HepG2 (cell line): ENCODE measurements around the gene C20orf144. TPM values are rescaled to one million over a fixed set of nuclear protein-coding genes. Genes with fewer than 3 reads are reported as not detected.
A peak's percentile ranks its signal among the peaks of the same experiment; 100 is the strongest.

Source experiments
- BHLHE40 ChIP-seq: IDR thresholded peaks from 2 replicates; pipeline ENCODE4 v1.6.1; 2011; ENCODE audit warnings: low read length, improper control_type of control experiment
- MAX ChIP-seq: IDR thresholded peaks from 2 replicates; pipeline ENCODE4 v1.6.1; 2012; ENCODE audit warnings: inconsistent platforms
- NCOA2 ChIP-seq: sonication (generic); formaldehyde crosslinking; IDR thresholded peaks from 2 replicates; pipeline ENCODE4 v1.8.0; 2022; ENCODE audit warnings: inconsistent platforms
- NFE2L1 ChIP-seq: sonication (generic); formaldehyde crosslinking; IDR thresholded peaks from 2 replicates; pipeline ENCODE4 v1.4.0; 2020; ENCODE audit warnings: missing genetic modification reagents, mild to moderate bottlenecking, borderline replicate concordance
- SOX5 ChIP-seq: IDR thresholded peaks from 2 replicates; pipeline ENCODE4 v1.6.1; 2016; ENCODE audit warnings: borderline replicate concordance
- SP4 ChIP-seq: sonication (generic); formaldehyde crosslinking; IDR thresholded peaks from 2 replicates; pipeline ENCODE4 v1.8.1; 2023; ENCODE audit warnings: mild to moderate bottlenecking, missing genetic modification reagents
- TBX2 ChIP-seq: sonication (generic); formaldehyde crosslinking; IDR thresholded peaks from 2 replicates; pipeline ENCODE4 v1.5.0; 2020; ENCODE audit warnings: missing genetic modification reagents, mild to moderate bottlenecking, borderline replicate concordance
- TEAD3 ChIP-seq: optimal IDR thresholded peaks from 2 replicates; pipeline ENCODE3; 2016; ENCODE audit warnings: borderline replicate concordance
- TOPORS ChIP-seq: sonication (generic); formaldehyde crosslinking; IDR thresholded peaks from 2 replicates; pipeline ENCODE4 v1.8.0; 2023; ENCODE audit warnings: mild to moderate bottlenecking, missing genetic modification reagents
- ZNF263 ChIP-seq: sonication (generic); formaldehyde crosslinking; IDR thresholded peaks from 2 replicates; pipeline ENCODE4 v1.4.0; 2020; ENCODE audit warnings: missing genetic modification reagents
- ZNF687 ChIP-seq: sonication (generic); formaldehyde crosslinking; IDR thresholded peaks from 2 replicates; pipeline ENCODE4 v1.5.1; 2020; ENCODE audit warnings: mild to moderate bottlenecking, missing genetic modification reagents, moderate library complexity
- ZNF878 ChIP-seq: sonication (generic); formaldehyde crosslinking; IDR thresholded peaks from 2 replicates; pipeline ENCODE4 v1.8.1; 2023; ENCODE audit warnings: mild to moderate bottlenecking, missing genetic modification reagents, moderate library complexity
- polyA plus RNA-seq, 8 experiments: library from polyadenylated mRNA; depleted of rRNA in 3 of 8; stranded (reverse) in 7 of 8; unstranded in 1 of 8; fragments of >200 nt; fragmentation: Illumina TruSeq in 4 of 8; extraction: Trizol in 4 of 8; gene quantifications; 2 replicates each; pipeline versions ENCODE4 v1.2.1 to v1.2.3, GENCODE V29; 2011 to 2016; ENCODE audit warnings: low read depth in 4 of 8, missing spikeins in 1 of 8, mixed read lengths in 1 of 8; ENCODE audit not compliant: insufficient read depth in 1 of 8
- total RNA-seq, 5 experiments: library from RNA; depleted of rRNA; stranded (reverse); fragments of >200 nt; fragmentation: Illumina TruSeq; extraction: Trizol; gene quantifications; 2 replicates each; pipeline ENCODE4 v1.2.3, GENCODE V29; 2016; ENCODE audit warnings: low read depth in 1 of 5
- TF ChIP-seq, protein P1 (sequence below), 2 experiments: fragments of 450-650 bp in 1 of 2; sonication (generic) in 1 of 2; formaldehyde crosslinking in 1 of 2; IDR thresholded peaks; 2 replicates each; pipeline versions ENCODE4 v1.6.1 to v1.8.0; 2016 to 2022; ENCODE audit warnings: antibody characterized with exemption in 1 of 2, mild to moderate bottlenecking in 1 of 2, missing genetic modification reagents in 1 of 2
- TF ChIP-seq, protein P2 (sequence below): IDR thresholded peaks from 2 replicates; pipeline ENCODE4 v1.6.1; 2016; ENCODE audit warnings: mild to moderate bottlenecking

The C20orf144 gene
- total and polyA plus RNA-seq, 2 of the 13 experiments (the other 11 are each of a cell fraction or from before 2014, with no cell fraction given) = 0.09 to 0.16 TPM

- TF ChIP-seq, protein P1, sequence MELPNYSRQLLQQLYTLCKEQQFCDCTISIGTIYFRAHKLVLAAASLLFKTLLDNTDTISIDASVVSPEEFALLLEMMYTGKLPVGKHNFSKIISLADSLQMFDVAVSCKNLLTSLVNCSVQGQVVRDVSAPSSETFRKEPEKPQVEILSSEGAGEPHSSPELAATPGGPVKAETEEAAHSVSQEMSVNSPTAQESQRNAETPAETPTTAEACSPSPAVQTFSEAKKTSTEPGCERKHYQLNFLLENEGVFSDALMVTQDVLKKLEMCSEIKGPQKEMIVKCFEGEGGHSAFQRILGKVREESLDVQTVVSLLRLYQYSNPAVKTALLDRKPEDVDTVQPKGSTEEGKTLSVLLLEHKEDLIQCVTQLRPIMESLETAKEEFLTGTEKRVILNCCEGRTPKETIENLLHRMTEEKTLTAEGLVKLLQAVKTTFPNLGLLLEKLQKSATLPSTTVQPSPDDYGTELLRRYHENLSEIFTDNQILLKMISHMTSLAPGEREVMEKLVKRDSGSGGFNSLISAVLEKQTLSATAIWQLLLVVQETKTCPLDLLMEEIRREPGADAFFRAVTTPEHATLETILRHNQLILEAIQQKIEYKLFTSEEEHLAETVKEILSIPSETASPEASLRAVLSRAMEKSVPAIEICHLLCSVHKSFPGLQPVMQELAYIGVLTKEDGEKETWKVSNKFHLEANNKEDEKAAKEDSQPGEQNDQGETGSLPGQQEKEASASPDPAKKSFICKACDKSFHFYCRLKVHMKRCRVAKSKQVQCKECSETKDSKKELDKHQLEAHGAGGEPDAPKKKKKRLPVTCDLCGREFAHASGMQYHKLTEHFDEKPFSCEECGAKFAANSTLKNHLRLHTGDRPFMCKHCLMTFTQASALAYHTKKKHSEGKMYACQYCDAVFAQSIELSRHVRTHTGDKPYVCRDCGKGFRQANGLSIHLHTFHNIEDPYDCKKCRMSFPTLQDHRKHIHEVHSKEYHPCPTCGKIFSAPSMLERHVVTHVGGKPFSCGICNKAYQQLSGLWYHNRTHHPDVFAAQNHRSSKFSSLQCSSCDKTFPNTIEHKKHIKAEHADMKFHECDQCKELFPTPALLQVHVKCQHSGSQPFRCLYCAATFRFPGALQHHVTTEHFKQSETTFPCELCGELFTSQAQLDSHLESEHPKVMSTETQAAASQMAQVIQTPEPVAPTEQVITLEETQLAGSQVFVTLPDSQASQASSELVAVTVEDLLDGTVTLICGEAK (IDR thresholded peaks at IDR 0.05) = no peak
- TF ChIP-seq, protein P1 (CRISPR knock-in tag; IDR thresholded peaks at IDR 0.05) = peak; percentile 14; the same call in 1 of the 2 replicates
- TF ChIP-seq SOX5 (CRISPR knock-in tag) = peak; percentile 49; the same call in 1 of the 2 replicates
- peak; percentile 64 for TF ChIP-seq TEAD3
- TF ChIP-seq ZNF687 (CRISPR knock-in tag) = peak; percentile 53
- TF ChIP-seq NFE2L1 (CRISPR knock-in tag) = no peak
- peak; percentile 74 for TF ChIP-seq MAX
- TF ChIP-seq, protein P2, sequence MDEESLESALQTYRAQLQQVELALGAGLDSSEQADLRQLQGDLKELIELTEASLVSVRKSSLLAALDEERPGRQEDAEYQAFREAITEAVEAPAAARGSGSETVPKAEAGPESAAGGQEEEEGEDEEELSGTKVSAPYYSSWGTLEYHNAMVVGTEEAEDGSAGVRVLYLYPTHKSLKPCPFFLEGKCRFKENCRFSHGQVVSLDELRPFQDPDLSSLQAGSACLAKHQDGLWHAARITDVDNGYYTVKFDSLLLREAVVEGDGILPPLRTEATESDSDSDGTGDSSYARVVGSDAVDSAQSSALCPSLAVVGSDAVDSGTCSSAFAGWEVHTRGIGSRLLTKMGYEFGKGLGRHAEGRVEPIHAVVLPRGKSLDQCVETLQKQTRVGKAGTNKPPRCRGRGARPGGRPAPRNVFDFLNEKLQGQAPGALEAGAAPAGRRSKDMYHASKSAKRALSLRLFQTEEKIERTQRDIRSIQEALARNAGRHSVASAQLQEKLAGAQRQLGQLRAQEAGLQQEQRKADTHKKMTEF (CRISPR knock-in tag) = 0 out of 2 replicates have a peak, but pooled peaks have one; percentile 23
- TF ChIP-seq SP4 (CRISPR knock-in tag) = peak; percentile 49; the same call in 1 of the 2 replicates
- peak; percentile 76; the same call in 1 of the 2 replicates for TF ChIP-seq ZNF878
- TF ChIP-seq BHLHE40 = peak; percentile 89
- peak; percentile 66; the same call in 1 of the 2 replicates for TF ChIP-seq TBX2 (CRISPR knock-in tag)
- peak; percentile 59 for TF ChIP-seq ZNF263 (CRISPR knock-in tag)
- TF ChIP-seq NCOA2 = peak; percentile 30; the same call in 1 of the 2 replicates
- no peak for TF ChIP-seq TOPORS (CRISPR knock-in tag)
These were observed 48.7 kb downstream of the C20orf144 start (continued) for GRCh38 chr20:33710681-33711445.
